WI38 (cell line): Measurements from ENCODE around the gene ACP2.

ENCODE experiments used
- H3K4me3 ChIP-seq: 2 replicates; pipeline ENCODE4 v1.5.1; 2011; ENCODE audit warnings: low read depth, mild to moderate bottlenecking, control low read depth, low read length
- CTCF ChIP-seq: IDR thresholded peaks from 2 replicates; pipeline ENCODE4 v1.5.1; 2012; ENCODE audit warnings: low read depth, mild to moderate bottlenecking, control low read depth, low read length

ACP2 gene

GRCh38 chr11:47253660-47254059 lies 5.0 kb upstream of the ACP2 start:
- TF ChIP-seq CTCF: no peak
- H3K4me3 ChIP-seq: no peak overlapping the region

GRCh38 chr11:47251751-47252150 lies 3.1 kb upstream of the ACP2 start:
- no peak for TF ChIP-seq CTCF
- H3K4me3 ChIP-seq: no peak overlapping the region

GRCh38 chr11:47249378-47249715 lies 733 bp upstream of the ACP2 start:
- TF ChIP-seq CTCF: no peak
- H3K4me3 ChIP-seq: peak overlapping the region; percentile 90

GRCh38 chr11:47248304-47248663 lies 330 bp downstream of the ACP2 start:
- TF ChIP-seq CTCF: no peak
- H3K4me3 ChIP-seq: peak overlapping the region; percentile 90

- peak overlapping the region; percentile 90 for H3K4me3 ChIP-seq
These were observed 1.1 kb downstream of the ACP2 start for GRCh38 chr11:47247502-47247901.

GRCh38 chr11:47245611-47246357 lies 2.8 kb downstream of the ACP2 start:
- TF ChIP-seq CTCF: no peak
- H3K4me3 ChIP-seq: no peak overlapping the region

More at GRCh38 chr11:47247502-47247901, 1.1 kb downstream of the ACP2 start:
- TF ChIP-seq CTCF: no peak

- no peak overlapping the region for H3K4me3 ChIP-seq
These were observed 3.9 kb downstream of the ACP2 start for GRCh38 chr11:47244448-47245350.

More at GRCh38 chr11:47244448-47245350, 3.9 kb downstream of the ACP2 start:
- no peak for TF ChIP-seq CTCF
